HepG2 (cell line): ENCODE measurements around the gene RAD17. TPM values are rescaled to one million over a fixed set of nuclear protein-coding genes. Genes with fewer than 3 reads are reported as not detected.

Experiments used
- BCL3 ChIP-seq: sonication (generic); formaldehyde crosslinking; IDR thresholded peaks from 2 replicates; pipeline ENCODE4 v1.5.1; 2020; ENCODE audit warnings: mild to moderate bottlenecking, missing genetic modification reagents, moderate library complexity
- CEBPB ChIP-seq: IDR thresholded peaks from 2 replicates; pipeline ENCODE4 v1.6.1; 2011; ENCODE audit warnings: low read depth, low read length, improper control_type of control experiment, borderline replicate concordance
- E2F1 ChIP-seq: sonication (generic); formaldehyde crosslinking; IDR thresholded peaks from 2 replicates; pipeline ENCODE4 v1.5.0; 2020; ENCODE audit warnings: missing genetic modification reagents
- IRF2 ChIP-seq: IDR thresholded peaks from 2 replicates; pipeline ENCODE4 v1.6.1; 2018; ENCODE audit warnings: missing genetic modification reagents, missing compliant biosample characterization
- JUN ChIP-seq: sonication (generic); formaldehyde crosslinking; IDR thresholded peaks from 2 replicates; pipeline ENCODE4 v1.4.0; 2020; ENCODE audit warnings: mild to moderate bottlenecking, missing genetic modification reagents
- KDM3A ChIP-seq: IDR thresholded peaks from 2 replicates; pipeline ENCODE4 v1.6.1; 2018; ENCODE audit warnings: low read depth, missing compliant biosample characterization
- MTA1 ChIP-seq: sonication (generic); formaldehyde crosslinking; IDR thresholded peaks from 2 replicates; pipeline ENCODE4 v1.4.0; 2020; ENCODE audit warnings: missing genetic modification reagents, mild to moderate bottlenecking, borderline replicate concordance
- NCOA1 ChIP-seq: sonication (generic); formaldehyde crosslinking; IDR thresholded peaks from 2 replicates; pipeline ENCODE4 v1.9.0; 2021; ENCODE audit warnings: missing genetic modification reagents
- SAP130 ChIP-seq: IDR thresholded peaks from 2 replicates; pipeline ENCODE4 v1.6.1; 2016; ENCODE audit warnings: low read depth
- TARDBP ChIP-seq: sonication (generic); formaldehyde crosslinking; IDR thresholded peaks from 2 replicates; pipeline ENCODE4 v1.8.0; 2022; ENCODE audit warnings: mild to moderate bottlenecking, missing genetic modification reagents
- ZBTB42 ChIP-seq: sonication (generic); formaldehyde crosslinking; IDR thresholded peaks from 2 replicates; pipeline ENCODE4 v1.5.0; 2020; ENCODE audit warnings: mild to moderate bottlenecking, missing genetic modification reagents
- ZBTB7A ChIP-seq: sonication (generic); formaldehyde crosslinking; IDR thresholded peaks from 2 replicates; pipeline ENCODE4 v1.8.0; 2022; ENCODE audit warnings: mild to moderate bottlenecking, missing genetic modification reagents
- ZFP36 ChIP-seq: fragments of 150-350 bp; IDR thresholded peaks from 2 replicates; pipeline ENCODE4 v1.6.1; 2018; ENCODE audit warnings: borderline replicate concordance, low read length, low read depth; ENCODE audit not compliant: partially characterized antibody
- ZNF263 ChIP-seq: sonication (generic); formaldehyde crosslinking; IDR thresholded peaks from 2 replicates; pipeline ENCODE4 v1.4.0; 2020; ENCODE audit warnings: missing genetic modification reagents
- ZNF432 ChIP-seq: sonication (generic); formaldehyde crosslinking; IDR thresholded peaks from 2 replicates; pipeline ENCODE4 v1.5.0; 2020; ENCODE audit warnings: missing genetic modification reagents, mild to moderate bottlenecking, borderline replicate concordance
- ZNF510 ChIP-seq: sonication (generic); formaldehyde crosslinking; IDR thresholded peaks from 2 replicates; pipeline ENCODE4 v1.4.0; 2020; ENCODE audit warnings: low read depth, mild to moderate bottlenecking, missing genetic modification reagents
- ZNF780A ChIP-seq: sonication (generic); formaldehyde crosslinking; IDR thresholded peaks from 2 replicates; pipeline ENCODE4 v1.8.0; 2022; ENCODE audit warnings: mild to moderate bottlenecking, missing genetic modification reagents, moderate library complexity
- ZSCAN9 ChIP-seq: IDR thresholded peaks from 2 replicates; pipeline ENCODE4 v1.6.1; 2016; ENCODE audit warnings: borderline replicate concordance
- polyA plus RNA-seq, 8 experiments: library from polyadenylated mRNA; depleted of rRNA in 3 of 8; stranded (reverse) in 7 of 8; unstranded in 1 of 8; fragments of >200 nt; fragmentation: Illumina TruSeq in 4 of 8; extraction: Trizol in 4 of 8; gene quantifications; 2 replicates each; pipeline versions ENCODE4 v1.2.1 to v1.2.3, GENCODE V29; 2011 to 2016; ENCODE audit warnings: low read depth in 4 of 8, missing spikeins in 1 of 8, mixed read lengths in 1 of 8; ENCODE audit not compliant: insufficient read depth in 1 of 8
- total RNA-seq, 5 experiments: library from RNA; depleted of rRNA; stranded (reverse); fragments of >200 nt; fragmentation: Illumina TruSeq; extraction: Trizol; gene quantifications; 2 replicates each; pipeline ENCODE4 v1.2.3, GENCODE V29; 2016; ENCODE audit warnings: low read depth in 1 of 5
- TF ChIP-seq, protein P1 (sequence below): sonication (generic); formaldehyde crosslinking; IDR thresholded peaks from 2 replicates; pipeline ENCODE4 v1.4.0; 2020; ENCODE audit warnings: missing genetic modification reagents
- TF ChIP-seq, protein P2 (sequence below): IDR thresholded peaks from 2 replicates; pipeline ENCODE4 v1.6.1; 2012; ENCODE audit warnings: low read length, improper control_type of control experiment

Gene RAD17
- total and polyA plus RNA-seq, 2 of the 13 experiments (the other 11 are each of a cell fraction or from before 2014, with no cell fraction given): 24.0 to 25.9 TPM

DNA sequence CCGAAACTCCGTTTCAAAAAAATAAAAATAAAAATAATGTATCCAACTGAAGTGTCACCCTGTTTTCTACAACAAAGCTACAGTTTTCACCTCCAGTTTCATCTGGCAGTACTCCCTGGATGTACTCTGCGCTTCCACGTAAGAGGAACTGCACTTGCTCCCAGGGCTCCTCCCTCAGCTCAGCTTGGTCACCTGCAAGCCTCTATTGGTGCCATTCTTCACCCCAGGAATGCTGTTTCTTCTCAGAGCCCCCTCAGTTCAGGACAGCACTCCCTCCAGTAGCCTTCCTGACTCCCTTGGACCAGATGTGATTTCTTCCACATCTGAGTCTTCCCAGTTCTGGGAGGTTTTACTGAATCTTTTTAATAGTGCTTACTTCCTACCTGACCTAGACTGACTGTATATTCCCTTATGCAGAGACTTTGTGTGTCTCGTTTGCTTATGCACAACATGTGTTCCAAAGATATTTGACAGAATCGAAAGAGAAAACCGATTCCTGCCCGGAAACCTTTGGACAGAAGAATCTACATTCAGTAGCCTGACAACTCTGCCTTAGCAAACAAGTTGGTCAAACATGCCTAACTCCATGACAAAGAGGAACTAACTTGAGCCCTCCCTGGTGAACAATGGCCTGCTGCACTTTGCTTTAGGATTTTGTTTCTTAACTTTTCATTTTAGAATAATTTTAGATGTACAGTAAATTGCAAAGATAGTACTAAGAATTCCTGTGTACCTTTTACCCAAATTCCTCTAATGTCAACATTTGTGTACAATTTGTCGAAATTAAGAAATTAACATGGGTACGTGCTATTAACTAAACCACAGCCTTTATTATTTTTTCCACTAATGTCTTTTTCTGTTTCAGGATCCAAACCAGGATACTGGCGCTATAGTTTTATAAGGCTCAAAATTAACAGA is 37.8 kb upstream of the RAD17 start (continued):
- no peak for TF ChIP-seq ZFP36
- no peak for TF ChIP-seq IRF2
- no peak for TF ChIP-seq ZBTB42 (CRISPR knock-in tag)
- peak; percentile 84 for TF ChIP-seq ZNF263 (CRISPR knock-in tag)
- TF ChIP-seq KDM3A (CRISPR knock-in tag): 0 out of 2 replicates have a peak, but pooled peaks have one; percentile 3
- TF ChIP-seq ZBTB7A: no peak
- no peak for TF ChIP-seq ZNF510 (CRISPR knock-in tag)
- TF ChIP-seq SAP130: peak; percentile 82
- no peak for TF ChIP-seq CEBPB
- no peak for TF ChIP-seq BCL3 (CRISPR knock-in tag)
- no peak for TF ChIP-seq JUN (CRISPR knock-in tag)
- 0 out of 2 replicates have a peak, but pooled peaks have one; percentile 14 for TF ChIP-seq TARDBP
- no peak for TF ChIP-seq E2F1 (CRISPR knock-in tag)
- TF ChIP-seq, protein P1, sequence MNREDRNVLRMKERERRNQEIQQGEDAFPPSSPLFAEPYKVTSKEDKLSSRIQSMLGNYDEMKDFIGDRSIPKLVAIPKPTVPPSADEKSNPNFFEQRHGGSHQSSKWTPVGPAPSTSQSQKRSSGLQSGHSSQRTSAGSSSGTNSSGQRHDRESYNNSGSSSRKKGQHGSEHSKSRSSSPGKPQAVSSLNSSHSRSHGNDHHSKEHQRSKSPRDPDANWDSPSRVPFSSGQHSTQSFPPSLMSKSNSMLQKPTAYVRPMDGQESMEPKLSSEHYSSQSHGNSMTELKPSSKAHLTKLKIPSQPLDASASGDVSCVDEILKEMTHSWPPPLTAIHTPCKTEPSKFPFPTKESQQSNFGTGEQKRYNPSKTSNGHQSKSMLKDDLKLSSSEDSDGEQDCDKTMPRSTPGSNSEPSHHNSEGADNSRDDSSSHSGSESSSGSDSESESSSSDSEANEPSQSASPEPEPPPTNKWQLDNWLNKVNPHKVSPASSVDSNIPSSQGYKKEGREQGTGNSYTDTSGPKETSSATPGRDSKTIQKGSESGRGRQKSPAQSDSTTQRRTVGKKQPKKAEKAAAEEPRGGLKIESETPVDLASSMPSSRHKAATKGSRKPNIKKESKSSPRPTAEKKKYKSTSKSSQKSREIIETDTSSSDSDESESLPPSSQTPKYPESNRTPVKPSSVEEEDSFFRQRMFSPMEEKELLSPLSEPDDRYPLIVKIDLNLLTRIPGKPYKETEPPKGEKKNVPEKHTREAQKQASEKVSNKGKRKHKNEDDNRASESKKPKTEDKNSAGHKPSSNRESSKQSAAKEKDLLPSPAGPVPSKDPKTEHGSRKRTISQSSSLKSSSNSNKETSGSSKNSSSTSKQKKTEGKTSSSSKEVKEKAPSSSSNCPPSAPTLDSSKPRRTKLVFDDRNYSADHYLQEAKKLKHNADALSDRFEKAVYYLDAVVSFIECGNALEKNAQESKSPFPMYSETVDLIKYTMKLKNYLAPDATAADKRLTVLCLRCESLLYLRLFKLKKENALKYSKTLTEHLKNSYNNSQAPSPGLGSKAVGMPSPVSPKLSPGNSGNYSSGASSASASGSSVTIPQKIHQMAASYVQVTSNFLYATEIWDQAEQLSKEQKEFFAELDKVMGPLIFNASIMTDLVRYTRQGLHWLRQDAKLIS (CRISPR knock-in tag): no peak
- TF ChIP-seq ZNF432 (CRISPR knock-in tag): no peak
- TF ChIP-seq ZSCAN9 (CRISPR knock-in tag): 0 out of 2 replicates have a peak, but pooled peaks have one; percentile 13
- 0 out of 2 replicates have a peak, but pooled peaks have one; percentile 32 for TF ChIP-seq MTA1
- no peak for TF ChIP-seq ZNF780A (CRISPR knock-in tag)
- TF ChIP-seq NCOA1 (CRISPR knock-in tag): no peak
- TF ChIP-seq, protein P2, sequence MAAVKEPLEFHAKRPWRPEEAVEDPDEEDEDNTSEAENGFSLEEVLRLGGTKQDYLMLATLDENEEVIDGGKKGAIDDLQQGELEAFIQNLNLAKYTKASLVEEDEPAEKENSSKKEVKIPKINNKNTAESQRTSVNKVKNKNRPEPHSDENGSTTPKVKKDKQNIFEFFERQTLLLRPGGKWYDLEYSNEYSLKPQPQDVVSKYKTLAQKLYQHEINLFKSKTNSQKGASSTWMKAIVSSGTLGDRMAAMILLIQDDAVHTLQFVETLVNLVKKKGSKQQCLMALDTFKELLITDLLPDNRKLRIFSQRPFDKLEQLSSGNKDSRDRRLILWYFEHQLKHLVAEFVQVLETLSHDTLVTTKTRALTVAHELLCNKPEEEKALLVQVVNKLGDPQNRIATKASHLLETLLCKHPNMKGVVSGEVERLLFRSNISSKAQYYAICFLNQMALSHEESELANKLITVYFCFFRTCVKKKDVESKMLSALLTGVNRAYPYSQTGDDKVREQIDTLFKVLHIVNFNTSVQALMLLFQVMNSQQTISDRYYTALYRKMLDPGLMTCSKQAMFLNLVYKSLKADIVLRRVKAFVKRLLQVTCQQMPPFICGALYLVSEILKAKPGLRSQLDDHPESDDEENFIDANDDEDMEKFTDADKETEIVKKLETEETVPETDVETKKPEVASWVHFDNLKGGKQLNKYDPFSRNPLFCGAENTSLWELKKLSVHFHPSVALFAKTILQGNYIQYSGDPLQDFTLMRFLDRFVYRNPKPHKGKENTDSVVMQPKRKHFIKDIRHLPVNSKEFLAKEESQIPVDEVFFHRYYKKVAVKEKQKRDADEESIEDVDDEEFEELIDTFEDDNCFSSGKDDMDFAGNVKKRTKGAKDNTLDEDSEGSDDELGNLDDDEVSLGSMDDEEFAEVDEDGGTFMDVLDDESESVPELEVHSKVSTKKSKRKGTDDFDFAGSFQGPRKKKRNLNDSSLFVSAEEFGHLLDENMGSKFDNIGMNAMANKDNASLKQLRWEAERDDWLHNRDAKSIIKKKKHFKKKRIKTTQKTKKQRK: no peak
